Activated B cell treated with CpG ODN at 0.5 μM for 24 hours (primary cell): Measurements from ENCODE around the gene IGF2. TPM values are rescaled to one million over a fixed set of nuclear protein-coding genes. Genes with fewer than 3 reads are reported as not detected.

Source experiments
- ATAC-seq: fragments of 200-7000 bp; cut with Tn5 transposase; one replicate; pipeline ENCODE4 v1.10.0; 2021; ENCODE audit warnings: low read depth, mild to moderate bottlenecking, moderate library complexity
- CTCF ChIA-PET: fragments of 350-600 bp; sonication (Branson Sonifier 250); formaldehyde crosslinking; loops from one replicate; lab custom pipeline; 2021; ENCODE audit warnings: antibody characterized with exemption; lab: Charles Lee
- POLR2A ChIA-PET: fragments of 350-600 bp; sonication (Branson Sonifier 250); formaldehyde crosslinking; loops from one replicate; lab custom pipeline; 2021; ENCODE audit warnings: antibody characterized with exemption; lab: Charles Lee
- DNase-seq: peaks from one replicate; pipeline ENCODE4 v3.0.0; 2022
- H3K27ac Mint-ChIP-seq: one replicate; pipeline ENCODE4 v1.8.0; 2020; ENCODE audit warnings: mixed read lengths
- H3K27me3 Mint-ChIP-seq: one replicate; pipeline ENCODE4 v1.8.0; 2021; ENCODE audit warnings: mixed read lengths
- H3K36me3 Mint-ChIP-seq: one replicate; pipeline ENCODE4 v1.8.0; 2021; ENCODE audit warnings: low read depth, mixed read lengths
- H3K4me1 Mint-ChIP-seq: one replicate; pipeline ENCODE4 v1.8.0; 2021; ENCODE audit warnings: mixed read lengths
- H3K4me3 Mint-ChIP-seq: one replicate; pipeline ENCODE4 v1.8.0; 2020; ENCODE audit warnings: mild to moderate bottlenecking, mixed read lengths
- H3K9me3 Mint-ChIP-seq: one replicate; pipeline ENCODE4 v1.8.0; 2020; ENCODE audit warnings: mixed read lengths
- intact Hi-C: fragments of 100-400 bp; cut with micrococcal nuclease; formaldehyde crosslinking; loops from one replicate; pipeline ENCODE4 v1.15.1; 2024
- total RNA-seq: library from RNA; stranded (reverse); gene quantifications from 2 replicates; pipeline ENCODE4 v1.2.3, GENCODE V29; 2022
- TF ChIP-seq, protein P1 (sequence below): fragments of 200-600 bp; IDR thresholded peaks from one replicate; pipeline ENCODE4 v1.8.0; 2022; ENCODE audit warnings: antibody characterized with exemption, mild to moderate bottlenecking

The IGF2 gene
- total RNA-seq, 1 donor from 2014 or later, result not detected

DNA sequence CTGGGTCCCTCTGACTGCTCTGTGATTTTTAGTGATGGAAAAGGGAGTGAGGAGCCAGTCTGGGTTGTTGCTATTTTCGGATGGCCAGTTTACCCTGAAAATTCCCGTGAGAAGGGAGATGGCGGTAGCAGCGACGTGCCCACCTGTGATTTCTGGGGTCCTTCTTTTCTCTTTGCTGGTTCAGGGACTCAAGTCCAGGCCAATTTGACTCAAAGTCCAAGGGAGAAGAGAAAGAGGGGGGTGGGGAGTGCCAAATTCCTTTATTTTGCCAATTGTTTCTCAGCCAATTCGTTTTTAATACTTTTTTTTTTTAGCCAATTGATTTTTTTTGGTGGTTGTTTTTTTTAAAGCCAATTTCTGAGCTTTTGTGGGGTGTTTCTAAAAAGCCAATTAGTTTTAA, 6.9 kb downstream of the IGF2 start:
- TF ChIP-seq, protein P1, sequence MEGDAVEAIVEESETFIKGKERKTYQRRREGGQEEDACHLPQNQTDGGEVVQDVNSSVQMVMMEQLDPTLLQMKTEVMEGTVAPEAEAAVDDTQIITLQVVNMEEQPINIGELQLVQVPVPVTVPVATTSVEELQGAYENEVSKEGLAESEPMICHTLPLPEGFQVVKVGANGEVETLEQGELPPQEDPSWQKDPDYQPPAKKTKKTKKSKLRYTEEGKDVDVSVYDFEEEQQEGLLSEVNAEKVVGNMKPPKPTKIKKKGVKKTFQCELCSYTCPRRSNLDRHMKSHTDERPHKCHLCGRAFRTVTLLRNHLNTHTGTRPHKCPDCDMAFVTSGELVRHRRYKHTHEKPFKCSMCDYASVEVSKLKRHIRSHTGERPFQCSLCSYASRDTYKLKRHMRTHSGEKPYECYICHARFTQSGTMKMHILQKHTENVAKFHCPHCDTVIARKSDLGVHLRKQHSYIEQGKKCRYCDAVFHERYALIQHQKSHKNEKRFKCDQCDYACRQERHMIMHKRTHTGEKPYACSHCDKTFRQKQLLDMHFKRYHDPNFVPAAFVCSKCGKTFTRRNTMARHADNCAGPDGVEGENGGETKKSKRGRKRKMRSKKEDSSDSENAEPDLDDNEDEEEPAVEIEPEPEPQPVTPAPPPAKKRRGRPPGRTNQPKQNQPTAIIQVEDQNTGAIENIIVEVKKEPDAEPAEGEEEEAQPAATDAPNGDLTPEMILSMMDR, result no peak
- Mint-ChIP-seq H3K9me3 (peaks cover 3% of the 10 kb centered on the region), H3K27me3 (peaks cover 36% of the 10 kb centered on the region), H3K27ac (no peak overlapping the region), H3K4me3 (no peak overlapping the region), H3K4me1 (peaks cover 4% of the 10 kb centered on the region), H3K36me3 (no peaks in the 10 kb centered on the region)
- intact Hi-C loops, result no loop called here
- no peak for ATAC-seq
- ChIA-PET CTCF (no interaction called here), POLR2A (interaction anchor here (0.7 kb wide), 1 partner anchor 1341 kb away, joined by 6 read pairs; no protein-coding TSS in a partner anchor)
- DNase-seq, result no peak

DNA sequence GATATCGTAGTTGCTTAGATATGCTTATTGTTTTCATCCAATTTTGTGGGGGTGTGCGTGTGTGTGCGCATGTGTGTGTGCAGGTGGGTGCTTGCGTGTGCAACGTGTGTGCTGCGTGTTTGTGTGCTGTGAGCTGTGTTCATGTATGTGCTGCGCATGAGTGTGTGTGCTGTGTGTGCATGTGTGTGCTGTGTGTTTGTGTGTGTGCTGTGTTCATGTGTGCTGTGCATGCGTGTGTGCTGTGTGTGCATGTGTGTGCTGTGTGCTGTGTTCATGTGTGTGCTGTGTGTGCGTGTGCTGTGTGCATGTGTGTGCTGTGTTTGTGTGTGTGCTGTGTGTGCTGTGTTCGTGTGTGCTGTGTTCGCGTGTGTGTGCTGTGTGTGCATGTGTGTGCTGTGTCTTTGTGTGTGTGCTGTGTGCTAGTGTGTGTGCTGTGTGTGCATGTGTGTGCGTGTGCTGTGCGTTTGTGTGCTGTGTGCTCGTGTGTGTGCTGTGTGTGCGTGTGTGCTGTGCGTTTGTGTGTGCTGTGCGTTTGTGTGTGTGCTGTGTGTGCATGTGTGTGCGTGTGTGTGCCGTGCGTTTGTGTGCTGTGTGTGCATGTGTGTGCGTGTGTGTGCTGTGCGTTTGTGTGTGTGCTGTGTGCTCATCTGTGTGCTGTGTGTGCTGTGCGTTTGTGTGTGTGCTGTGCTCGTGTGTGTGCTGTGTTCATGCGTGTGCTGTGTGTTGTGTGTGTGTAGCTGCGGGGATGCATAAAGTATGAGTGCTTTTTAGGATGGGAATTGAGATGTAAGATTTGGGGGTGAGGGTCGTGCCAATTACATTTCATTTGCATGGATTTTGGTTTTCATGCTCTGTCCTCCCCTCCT, 7.6 kb downstream of the IGF2 start:
- DNase-seq, result no peak
- Mint-ChIP-seq H3K9me3 (peaks cover 3% of the 10 kb centered on the region), H3K4me3 (no peak overlapping the region), H3K4me1 (peaks cover 2% of the 10 kb centered on the region), H3K27me3 (peaks cover 31% of the 10 kb centered on the region), H3K36me3 (no peaks in the 10 kb centered on the region), H3K27ac (no peak overlapping the region)
- ATAC-seq, result no peak
- POLR2A ChIA-PET, result interaction anchor here (0.7 kb wide), 1 partner anchor 1340 kb away, joined by 6 read pairs; no protein-coding TSS in a partner anchor
- intact Hi-C loops, result no loop called here
- TF ChIP-seq, protein P1, result no peak
- CTCF ChIA-PET, result no interaction called here

DNA sequence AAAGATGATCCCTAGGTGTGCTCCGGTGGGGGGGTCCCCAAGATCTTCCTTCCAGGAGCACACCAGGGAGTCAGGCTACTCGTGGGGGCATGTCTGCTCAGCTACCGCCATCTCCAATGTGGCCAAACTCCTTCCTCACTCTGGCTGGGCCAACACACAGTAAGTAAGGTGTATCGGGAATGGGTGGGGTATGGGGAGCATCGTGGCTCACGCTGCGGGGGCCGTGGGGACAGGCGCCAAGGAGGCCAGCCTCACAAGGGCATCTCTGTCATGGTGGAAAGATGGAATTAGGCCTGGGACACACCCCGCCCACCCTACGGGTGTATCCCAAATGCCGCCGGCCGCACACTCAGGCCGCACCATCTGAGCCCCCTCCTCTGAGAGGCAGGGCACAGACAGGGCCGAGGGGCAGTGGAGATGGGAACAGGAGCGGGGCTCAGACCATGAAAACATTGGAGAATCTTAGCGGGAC, 8.3 kb downstream of the IGF2 start:
- ATAC-seq, result no peak
- no peak overlapping the region for H3K27ac Mint-ChIP-seq
- H3K4me1 Mint-ChIP-seq, result no peaks in the 10 kb centered on the region
- H3K36me3 Mint-ChIP-seq, result no peaks in the 10 kb centered on the region
- ChIA-PET CTCF (no interaction called here), POLR2A (no interaction called here)
- H3K4me3 Mint-ChIP-seq, result no peak overlapping the region
- H3K9me3 Mint-ChIP-seq, result peaks cover 3% of the 10 kb centered on the region
- H3K27me3 Mint-ChIP-seq, result peaks cover 25% of the 10 kb centered on the region
- no peak for DNase-seq
- intact Hi-C loops, result no loop called here
- TF ChIP-seq, protein P1, result no peak

DNA sequence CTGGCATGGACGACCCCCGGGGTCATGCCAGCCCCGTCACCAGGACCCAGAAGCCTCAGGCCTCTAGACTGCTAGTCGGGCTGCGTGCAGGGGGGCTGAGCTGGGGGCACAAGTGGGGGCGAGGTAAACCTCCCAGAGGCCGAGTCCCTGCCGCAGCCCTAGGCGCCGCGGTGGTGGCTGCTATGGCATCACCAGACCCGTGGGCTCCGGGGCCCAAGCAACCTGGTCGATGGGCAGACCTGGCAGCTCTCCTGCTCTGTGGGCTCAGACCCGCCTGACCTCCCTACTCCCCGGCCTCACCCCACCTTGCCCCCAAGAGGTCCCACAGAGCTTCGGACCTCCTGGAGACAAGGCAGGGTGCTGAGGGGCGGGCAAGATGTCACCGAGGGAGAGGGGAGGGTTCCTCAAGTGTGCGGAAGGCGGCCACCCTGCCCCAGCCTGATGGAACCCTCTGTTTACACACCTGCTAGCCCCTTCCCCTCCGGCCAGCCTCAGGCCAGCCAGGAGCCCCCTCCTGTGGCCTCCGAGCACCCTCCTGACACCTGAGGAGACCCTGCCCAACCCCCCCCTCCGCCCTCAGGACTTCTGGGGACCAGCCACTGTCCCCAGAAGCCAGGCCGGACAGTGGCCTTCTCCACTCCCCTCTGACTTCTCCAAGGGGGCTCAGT, 9.4 kb downstream of the IGF2 start:
- peaks cover 17% of the 10 kb centered on the region for H3K27me3 Mint-ChIP-seq
- intact Hi-C loops, result no loop called here
- ChIA-PET POLR2A (no interaction called here), CTCF (no interaction called here)
- H3K36me3 Mint-ChIP-seq, result no peaks in the 10 kb centered on the region
- ATAC-seq, result no peak
- H3K27ac Mint-ChIP-seq, result no peak overlapping the region
- no peaks in the 10 kb centered on the region for H3K4me1 Mint-ChIP-seq
- no peak overlapping the region for H3K4me3 Mint-ChIP-seq
- TF ChIP-seq, protein P1, result no peak
- H3K9me3 Mint-ChIP-seq, result peaks cover 3% of the 10 kb centered on the region
- no peak for DNase-seq

DNA sequence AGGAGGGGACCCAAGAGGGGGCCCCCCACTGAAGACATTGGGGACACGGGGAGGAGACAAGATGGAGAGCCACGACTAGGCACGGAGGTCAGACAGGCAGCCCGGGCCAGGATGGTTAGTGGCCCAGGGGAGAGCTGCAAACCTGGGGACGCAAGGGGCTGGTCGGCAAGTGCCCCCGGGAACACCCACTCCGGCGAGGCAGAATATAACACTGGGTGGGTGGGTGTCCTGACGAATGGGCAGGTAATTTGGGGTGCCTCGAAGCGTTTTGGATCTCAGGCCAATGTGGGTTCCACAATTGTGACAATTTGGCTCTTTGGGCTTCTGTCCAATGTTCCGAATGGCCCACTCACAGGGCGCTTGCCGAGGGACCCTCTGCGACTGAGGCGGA, 9.9 kb downstream of the IGF2 start:
- peaks cover 3% of the 10 kb centered on the region for H3K9me3 Mint-ChIP-seq
- no peak overlapping the region for H3K4me3 Mint-ChIP-seq
- peaks cover 17% of the 10 kb centered on the region for H3K27me3 Mint-ChIP-seq
- no peaks in the 10 kb centered on the region for H3K36me3 Mint-ChIP-seq
- CTCF ChIA-PET, result no interaction called here
- no peak overlapping the region for H3K27ac Mint-ChIP-seq
- intact Hi-C loops, result no loop called here
- H3K4me1 Mint-ChIP-seq, result no peaks in the 10 kb centered on the region
- TF ChIP-seq, protein P1, result no peak
- ATAC-seq (no peak), DNase-seq (no peak)
- POLR2A ChIA-PET, result no interaction called here
